SK-N-SH (cell line): ENCODE data around the gene FNDC3B. TPM values are rescaled to one million over a fixed set of nuclear protein-coding genes. Genes with fewer than 3 reads are reported as not detected.

Experiments used
- CTCF ChIA-PET: fragments of 300-600, 350-600 bp; formaldehyde crosslinking; extraction: SDS; loops from one replicate; lab custom pipeline; 2021; lab: Yijun Ruan, JAX
- POLR2A ChIA-PET: fragments of 350-600 bp; sonication (Branson Sonifier 250); formaldehyde crosslinking; extraction: SDS; loops from one replicate; lab custom pipeline; 2020; ENCODE audit warnings: antibody characterized with exemption, inconsistent platforms; lab: Yijun Ruan, JAX
- DNase-seq: peaks from one replicate; pipeline ENCODE4 v3.0.0; 2012
- H2AFZ ChIP-seq: fragments of 200-600 bp; sonication (generic); 2 replicates; pipeline ENCODE4 v1.8.1; 2016; ENCODE audit warnings: antibody characterized with exemption, mild to moderate bottlenecking, low read depth
- H3F3A ChIP-seq: fragments of 200-600 bp; sonication (generic); replicated peaks from 2 replicates; pipeline ENCODE3; 2016; ENCODE audit warnings: antibody characterized with exemption, mild to moderate bottlenecking; ENCODE audit not compliant: insufficient read depth
- H3K27ac ChIP-seq, 2 experiments: fragments of 200-500 bp in 1 of 2; fragments of 200-600 bp in 1 of 2; sonication (Bioruptor generic) in 1 of 2; sonication (generic), shearing (Covaris generic) in 1 of 2; 2 replicates each; pipeline versions ENCODE4 v1.5.1 to v1.6.1; 2014 to 2016; ENCODE audit warnings: low read depth in 2 of 2, inconsistent platforms in 1 of 2, low read length in 1 of 2, mild to moderate bottlenecking in 1 of 2, mixed read lengths in 1 of 2
- H3K27me3 ChIP-seq: fragments of 200-600 bp; sonication (generic), shearing (Covaris generic); 2 replicates; pipeline ENCODE4 v1.6.1; 2016; ENCODE audit warnings: mixed run types; ENCODE audit not compliant: insufficient read depth
- H3K36me3 ChIP-seq, 2 experiments: fragments of 200-500 bp in 1 of 2; fragments of 200-600 bp in 1 of 2; sonication (Bioruptor generic) in 1 of 2; sonication (generic) in 1 of 2; replicated peaks in 1 of 2; 2 replicates each; pipeline versions ENCODE3 to v1.5.1; 2014 to 2016; ENCODE audit warnings: low read length in 1 of 2, mild to moderate bottlenecking in 1 of 2; ENCODE audit not compliant: insufficient read depth in 2 of 2, control insufficient read depth in 1 of 2
- H3K4me1 ChIP-seq, 2 experiments: fragments of 200-500 bp in 1 of 2; fragments of 200-600 bp in 1 of 2; sonication (Bioruptor generic) in 1 of 2; sonication (generic), shearing (Covaris generic) in 1 of 2; 2 replicates each; pipeline versions ENCODE4 v1.5.1 to v1.6.1; 2014 to 2016; ENCODE audit warnings: low read depth in 1 of 2, low read length in 1 of 2, mixed run types in 1 of 2; ENCODE audit not compliant: insufficient read depth in 2 of 2, control insufficient read depth in 1 of 2
- H3K4me2 ChIP-seq: fragments of 200-600 bp; sonication (generic), shearing (Covaris generic); 2 replicates; pipeline ENCODE4 v1.6.1; 2017; ENCODE audit warnings: mixed run types
- H3K4me3 ChIP-seq, 2 experiments: fragments of 200-500 bp in 1 of 2; fragments of 200-600 bp in 1 of 2; sonication (Bioruptor generic) in 1 of 2; sonication (generic), shearing (Covaris generic) in 1 of 2; 2 replicates each; pipeline versions ENCODE4 v1.5.1 to v1.8.1; 2014 to 2016; ENCODE audit warnings: low read depth in 2 of 2, inconsistent platforms in 1 of 2, low read length in 1 of 2, mild to moderate bottlenecking in 1 of 2, mixed read lengths in 1 of 2, moderate library complexity in 1 of 2
- H3K79me2 ChIP-seq: fragments of 200-600 bp; sonication (generic); 2 replicates; pipeline ENCODE4 v1.8.1; 2017; ENCODE audit warnings: mild to moderate bottlenecking; ENCODE audit not compliant: insufficient read depth
- H3K9ac ChIP-seq: fragments of 200-600 bp; sonication (generic); 2 replicates; pipeline ENCODE4 v1.6.1; 2017; ENCODE audit warnings: mixed run types
- H3K9me2 ChIP-seq: fragments of 200-600 bp; sonication (generic); 2 replicates; pipeline ENCODE4 v1.6.1; 2017; ENCODE audit warnings: mixed run types
- H3K9me3 ChIP-seq: fragments of 200-600 bp; sonication (generic); 2 replicates; pipeline ENCODE4 v1.6.1; 2017; ENCODE audit warnings: mixed run types, mild to moderate bottlenecking, moderate library complexity
- H4K20me1 ChIP-seq: fragments of 200-600 bp; sonication (generic); 2 replicates; pipeline ENCODE4 v1.6.1; 2017; ENCODE audit warnings: mild to moderate bottlenecking, mixed run types; ENCODE audit not compliant: insufficient read depth
- ELF1 ChIP-seq: IDR thresholded peaks from 2 replicates; pipeline ENCODE4 v1.4.0; 2012
- EZH2phosphoT487 ChIP-seq: fragments of 200-600 bp; sonication (generic); IDR thresholded peaks from 2 replicates; pipeline ENCODE4 v1.6.1; 2017; ENCODE audit warnings: low read depth, mixed run types, mild to moderate bottlenecking, antibody characterized with exemption, moderate library complexity, borderline replicate concordance
- FOXJ3 ChIP-seq: sonication (generic); formaldehyde crosslinking; IDR thresholded peaks from 2 replicates; pipeline ENCODE4 v1.5.1; 2020; ENCODE audit warnings: mild to moderate bottlenecking, missing genetic modification reagents
- FOXM1 ChIP-seq: IDR thresholded peaks from 2 replicates; pipeline ENCODE4 v1.4.0; 2012; ENCODE audit warnings: low read depth, mild to moderate bottlenecking
- GATA2 ChIP-seq: sonication (generic); formaldehyde crosslinking; IDR thresholded peaks from 2 replicates; pipeline ENCODE4 v1.5.0; 2020; ENCODE audit warnings: mild to moderate bottlenecking, missing genetic modification reagents
- JUND ChIP-seq: IDR thresholded peaks from 2 replicates; pipeline ENCODE4 v1.4.0; 2012
- MEF2A ChIP-seq: IDR thresholded peaks from 2 replicates; pipeline ENCODE4 v1.4.0; 2012; ENCODE audit warnings: low read depth, borderline replicate concordance
- RCOR1 ChIP-seq: fragments of 150-350 bp; IDR thresholded peaks from 2 replicates; pipeline ENCODE4 v1.6.1; 2017; ENCODE audit warnings: antibody characterized with exemption, low read length
- RXRA ChIP-seq: IDR thresholded peaks from 2 replicates; pipeline ENCODE4 v1.4.0; 2012; ENCODE audit warnings: low read depth, mild to moderate bottlenecking, borderline replicate concordance
- SMC3 ChIP-seq: IDR thresholded peaks from 2 replicates; pipeline ENCODE4 v1.6.1; 2012; ENCODE audit warnings: low read depth, low read length, improper control_type of control experiment
- TCF12 ChIP-seq: IDR thresholded peaks from 2 replicates; pipeline ENCODE4 v1.4.0; 2012
- TEAD4 ChIP-seq: IDR thresholded peaks from 2 replicates; pipeline ENCODE4 v1.4.0; 2012; ENCODE audit warnings: mild to moderate bottlenecking, borderline replicate concordance; ENCODE audit not compliant: insufficient read depth
- WGBS: methylation state at CpG from one replicate; pipeline ENCODE4 v1.1.6; 2017; ENCODE audit warnings: low lambda C conversion rate; 5-methylcytosine and 5-hydroxymethylcytosine counted together
- polyA plus RNA-seq, 3 experiments: library from polyadenylated mRNA; depleted of rRNA; stranded (reverse); fragments of >200 nt; gene quantifications; 2 replicates each; pipeline ENCODE4 v1.2.3, GENCODE V29; 2012
- TF ChIP-seq, protein P1 (sequence below): fragments of 200-600 bp; sonication (generic); IDR thresholded peaks from 2 replicates; pipeline ENCODE4 v1.6.1; 2017; ENCODE audit warnings: antibody characterized with exemption, mild to moderate bottlenecking, moderate library complexity
- TF ChIP-seq, protein P2 (sequence below): IDR thresholded peaks from 2 replicates; pipeline ENCODE4 v1.4.0; 2012; ENCODE audit warnings: low read depth
- TF ChIP-seq, protein P3 (sequence below): fragments of 150-350 bp; IDR thresholded peaks from 2 replicates; pipeline ENCODE4 v1.6.1; 2017; ENCODE audit warnings: antibody characterized with exemption, low read length, low read depth, borderline replicate concordance

The FNDC3B gene
- polyA plus RNA-seq, 1 of the 3 experiments (the other 2 are of a cell fraction): 10.4 TPM

DNA sequence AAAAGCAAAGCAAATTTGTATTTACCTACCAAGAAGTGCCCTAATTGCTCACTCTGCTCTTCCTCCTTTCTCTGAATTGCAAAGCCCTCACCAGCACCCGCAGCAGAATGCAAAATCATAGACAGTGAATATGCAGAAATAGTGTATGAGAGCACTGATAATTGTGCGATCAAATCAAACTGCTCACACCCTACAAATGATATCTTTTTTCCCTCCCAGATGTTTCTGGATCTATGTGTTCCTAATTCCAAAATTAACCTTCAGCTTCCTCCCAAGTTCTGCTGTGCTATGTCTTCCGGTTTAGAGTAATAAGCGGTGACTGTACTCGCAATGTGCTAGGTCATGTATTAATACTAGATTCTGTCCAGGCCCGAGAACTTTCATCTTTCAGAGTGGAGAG lies 405.4 kb downstream of the FNDC3B start:
- no peak overlapping the region for H3K9ac ChIP-seq
- H3K79me2 ChIP-seq: no peaks in the 10 kb centered on the region
- ChIA-PET POLR2A (no interaction called here), CTCF (interaction anchor here (1.3 to 2.1 kb wide), 2 partner anchors 16 to 112 kb away, joined by 3 to 9 read pairs; no protein-coding TSS in a partner anchor)
- H3K36me3 ChIP-seq: no peaks in the 10 kb centered on the region
- H4K20me1 ChIP-seq: no peaks in the 10 kb centered on the region
- no peak overlapping the region for H2AFZ ChIP-seq
- no peaks in the 10 kb centered on the region for H3K9me3 ChIP-seq
- H3K27ac ChIP-seq: no peak overlapping the region
- WGBS: 67% methylated on average over 6 of the region's 6 CpGs
- H3K4me1 ChIP-seq: peaks cover 0 to 12% of the 10 kb centered on the region in 2 experiments; a peak in 1 of 4 replicates
- no peaks in the 10 kb centered on the region for H3K9me2 ChIP-seq
- peaks cover 26% of the 10 kb centered on the region for H3K27me3 ChIP-seq
- no peaks in the 10 kb centered on the region for H3F3A ChIP-seq
- TF ChIP-seq TEAD4: no peak
- no peak for DNase-seq
- H3K4me3 ChIP-seq: no peak overlapping the region
- no peak overlapping the region for H3K4me2 ChIP-seq

DNA sequence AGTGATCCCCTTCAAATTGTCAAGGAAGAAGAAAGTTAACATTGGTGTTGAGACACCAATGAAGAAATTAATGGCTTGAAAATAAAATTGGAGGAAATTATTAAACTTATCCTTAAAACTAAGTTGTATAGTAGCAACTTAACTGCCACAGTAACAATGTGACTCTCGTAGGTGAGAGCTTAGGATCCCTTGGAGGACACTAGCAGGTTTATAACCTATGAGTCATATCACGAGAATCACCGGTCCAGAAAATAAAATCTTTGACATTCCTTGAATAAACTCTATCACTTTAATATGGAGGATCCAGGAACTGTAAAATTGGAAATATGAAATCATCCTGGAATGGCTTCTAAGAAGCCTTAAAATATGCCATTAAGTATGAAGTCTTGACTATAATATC lies 406.8 kb downstream of the FNDC3B start:
- POLR2A ChIA-PET: no interaction called here
- no peaks in the 10 kb centered on the region for H4K20me1 ChIP-seq
- WGBS: 56% methylated on average over 3 of the region's 3 CpGs
- no peaks in the 10 kb centered on the region for H3F3A ChIP-seq
- no peaks in the 10 kb centered on the region for H3K9me2 ChIP-seq
- CTCF ChIA-PET: interaction anchor here (1.3 to 1.6 kb wide), 2 partner anchors 15 to 113 kb away, joined by 3 to 9 read pairs; no protein-coding TSS in a partner anchor
- H3K4me2 ChIP-seq: no peak overlapping the region
- no peak overlapping the region for H3K27ac ChIP-seq
- H3K9me3 ChIP-seq: no peaks in the 10 kb centered on the region
- no peak for DNase-seq
- no peak for TF ChIP-seq GATA2 (CRISPR knock-in tag)
- TF ChIP-seq FOXJ3 (CRISPR knock-in tag): no peak
- no peak for TF ChIP-seq RCOR1
- TF ChIP-seq MEF2A: no peak
- TF ChIP-seq SMC3: no peak
- no peak for TF ChIP-seq FOXM1
- TF ChIP-seq JUND: no peak
- TF ChIP-seq, protein P1, sequence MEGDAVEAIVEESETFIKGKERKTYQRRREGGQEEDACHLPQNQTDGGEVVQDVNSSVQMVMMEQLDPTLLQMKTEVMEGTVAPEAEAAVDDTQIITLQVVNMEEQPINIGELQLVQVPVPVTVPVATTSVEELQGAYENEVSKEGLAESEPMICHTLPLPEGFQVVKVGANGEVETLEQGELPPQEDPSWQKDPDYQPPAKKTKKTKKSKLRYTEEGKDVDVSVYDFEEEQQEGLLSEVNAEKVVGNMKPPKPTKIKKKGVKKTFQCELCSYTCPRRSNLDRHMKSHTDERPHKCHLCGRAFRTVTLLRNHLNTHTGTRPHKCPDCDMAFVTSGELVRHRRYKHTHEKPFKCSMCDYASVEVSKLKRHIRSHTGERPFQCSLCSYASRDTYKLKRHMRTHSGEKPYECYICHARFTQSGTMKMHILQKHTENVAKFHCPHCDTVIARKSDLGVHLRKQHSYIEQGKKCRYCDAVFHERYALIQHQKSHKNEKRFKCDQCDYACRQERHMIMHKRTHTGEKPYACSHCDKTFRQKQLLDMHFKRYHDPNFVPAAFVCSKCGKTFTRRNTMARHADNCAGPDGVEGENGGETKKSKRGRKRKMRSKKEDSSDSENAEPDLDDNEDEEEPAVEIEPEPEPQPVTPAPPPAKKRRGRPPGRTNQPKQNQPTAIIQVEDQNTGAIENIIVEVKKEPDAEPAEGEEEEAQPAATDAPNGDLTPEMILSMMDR: no peak
- TF ChIP-seq, protein P2, sequence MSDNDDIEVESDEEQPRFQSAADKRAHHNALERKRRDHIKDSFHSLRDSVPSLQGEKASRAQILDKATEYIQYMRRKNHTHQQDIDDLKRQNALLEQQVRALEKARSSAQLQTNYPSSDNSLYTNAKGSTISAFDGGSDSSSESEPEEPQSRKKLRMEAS: no peak
- no peak for TF ChIP-seq EZH2phosphoT487
- TF ChIP-seq, protein P3, sequence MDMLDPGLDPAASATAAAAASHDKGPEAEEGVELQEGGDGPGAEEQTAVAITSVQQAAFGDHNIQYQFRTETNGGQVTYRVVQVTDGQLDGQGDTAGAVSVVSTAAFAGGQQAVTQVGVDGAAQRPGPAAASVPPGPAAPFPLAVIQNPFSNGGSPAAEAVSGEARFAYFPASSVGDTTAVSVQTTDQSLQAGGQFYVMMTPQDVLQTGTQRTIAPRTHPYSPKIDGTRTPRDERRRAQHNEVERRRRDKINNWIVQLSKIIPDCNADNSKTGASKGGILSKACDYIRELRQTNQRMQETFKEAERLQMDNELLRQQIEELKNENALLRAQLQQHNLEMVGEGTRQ: no peak
- no peak for TF ChIP-seq TCF12
- TF ChIP-seq RXRA: no peak
- TF ChIP-seq ELF1: no peak
- no peak overlapping the region for H3K9ac ChIP-seq
- no peak overlapping the region for H3K4me3 ChIP-seq
- peaks cover 0 to 13% of the 10 kb centered on the region in 2 experiments; a peak in 1 of 4 replicates for H3K4me1 ChIP-seq
- H3K79me2 ChIP-seq: no peaks in the 10 kb centered on the region
- no peak overlapping the region for H2AFZ ChIP-seq
- H3K27me3 ChIP-seq: peaks cover 26% of the 10 kb centered on the region
- H3K36me3 ChIP-seq: no peaks in the 10 kb centered on the region
